PC-3 (cell line): ENCODE measurements around the gene CAMK1D. TPM values are rescaled to one million over a fixed set of nuclear protein-coding genes. Genes with fewer than 3 reads are reported as not detected.

Source experiments
- ATAC-seq: fragments of 200-7000 bp; cut with Tn5 transposase; 2 replicates; pipeline ENCODE4 v1.9.1; 2020; ENCODE audit warnings: mild to moderate bottlenecking, moderate library complexity
- BruUV-seq: library from RNA; stranded (reverse); fragments of 400-500 nt; replicated peaks from 2 replicates; lab custom pipeline; 2021; lab: Mats Ljungman, UMichigan
- CTCF ChIA-PET: fragments of 300-600 bp; sonication (Branson Sonifier 250); formaldehyde crosslinking; loops from one replicate; lab custom pipeline; 2022; ENCODE audit warnings: antibody characterized with exemption; lab: Charles Lee
- POLR2A ChIA-PET: fragments of 300-600 bp; sonication (Branson Sonifier 250); formaldehyde crosslinking; loops from one replicate; lab custom pipeline; 2022; ENCODE audit warnings: antibody characterized with exemption; ENCODE audit not compliant: unreplicated experiment; lab: Charles Lee
- DNase-seq: peaks from one replicate; pipeline ENCODE4 v3.0.0-alpha.2; 2015
- H2AFZ ChIP-seq: fragments of 300-600 bp; sonication (generic); 2 replicates; pipeline ENCODE4 v1.6.0; 2016; ENCODE audit warnings: antibody characterized with exemption, low read length
- H3F3A ChIP-seq: fragments of 300-600 bp; sonication (generic); one replicate; pipeline ENCODE4 v1.6.0; 2017; ENCODE audit warnings: antibody characterized with exemption, low read length, control low read depth, mild to moderate bottlenecking; ENCODE audit not compliant: unreplicated experiment
- H3K27ac ChIP-seq: fragments of 300-600 bp; sonication (generic); 2 replicates; pipeline ENCODE4 v1.5.1; 2016; ENCODE audit warnings: mild to moderate bottlenecking, low read length
- H3K27me3 ChIP-seq: fragments of 300-600 bp; sonication (generic); 2 replicates; pipeline ENCODE4 v1.6.1; 2016; ENCODE audit warnings: low read length, mixed read lengths
- H3K36me3 ChIP-seq: fragments of 300-600 bp; sonication (generic); 2 replicates; pipeline ENCODE4 v1.6.1; 2016; ENCODE audit warnings: low read depth, mixed run types, low read length, mixed read lengths
- H3K4me1 ChIP-seq: fragments of 300-600 bp; sonication (generic); 2 replicates; pipeline ENCODE4 v1.5.1; 2016; ENCODE audit warnings: low read length; ENCODE audit not compliant: insufficient read depth
- H3K4me2 ChIP-seq: fragments of 300-600 bp; sonication (generic); 2 replicates; pipeline ENCODE4 v1.6.0; 2016; ENCODE audit warnings: low read length
- H3K4me3 ChIP-seq: fragments of 300-600 bp; sonication (generic); 2 replicates; pipeline ENCODE4 v1.5.1; 2016; ENCODE audit warnings: mild to moderate bottlenecking, low read length, mixed read lengths
- H3K79me2 ChIP-seq: fragments of 300-600 bp; sonication (generic); 2 replicates; pipeline ENCODE4 v1.6.1; 2017; ENCODE audit warnings: low read length, mixed read lengths
- H3K9ac ChIP-seq: fragments of 300-600 bp; sonication (generic); 2 replicates; pipeline ENCODE4 v1.6.0; 2016; ENCODE audit warnings: mild to moderate bottlenecking, low read length
- H3K9me2 ChIP-seq: fragments of 300-600 bp; sonication (generic); replicated peaks from 2 replicates; pipeline ENCODE4 v1.6.1; 2016; ENCODE audit warnings: mixed run types, low read length, mixed read lengths
- H3K9me3 ChIP-seq: fragments of 300-600 bp; sonication (generic); 2 replicates; pipeline ENCODE4 v1.6.1; 2016; ENCODE audit warnings: low read length, mixed read lengths
- H4K20me1 ChIP-seq: fragments of 300-600 bp; sonication (generic); 2 replicates; pipeline ENCODE4 v1.6.1; 2016; ENCODE audit warnings: low read length, mixed read lengths
- EZH2 ChIP-seq: fragments of 300-600 bp; sonication (generic); IDR thresholded peaks from one replicate; pipeline ENCODE4 v1.6.1; 2017; ENCODE audit warnings: antibody characterized with exemption, mild to moderate bottlenecking, low read length; ENCODE audit not compliant: unreplicated experiment
- EZH2phosphoT487 ChIP-seq: fragments of 300-600 bp; sonication (generic); IDR thresholded peaks from 2 replicates; pipeline ENCODE4 v1.6.1; 2018; ENCODE audit warnings: mild to moderate bottlenecking, antibody characterized with exemption, low read length, borderline replicate concordance
- intact Hi-C: fragments of 100-400 bp; cut with micrococcal nuclease; formaldehyde crosslinking; loops from 2 replicates; pipeline ENCODE4 v1.9.0; 2023
- total RNA-seq: library from RNA; depleted of rRNA; stranded (reverse); fragments of >200 nt; gene quantifications from 2 replicates; pipeline ENCODE4 v1.2.3, GENCODE V29; 2014
- TF ChIP-seq, protein P1 (sequence below): fragments of 300-600 bp; sonication (generic); conservative IDR thresholded peaks from 2 replicates; pipeline ENCODE4 v1.5.1; 2017; ENCODE audit warnings: antibody characterized with exemption, low read depth, mild to moderate bottlenecking, low read length

The CAMK1D gene
- total RNA-seq, 1 experiment from 2014 or later, result 1.3 TPM

- H2AFZ ChIP-seq, result no peak overlapping the region
- no peak overlapping the region for H3K4me3 ChIP-seq
- BruUV-seq, result no TSS peak
- CTCF ChIA-PET, result no interaction called here
- intact Hi-C loops, result no loop called here
- ATAC-seq (no peak), DNase-seq (no peak)
- no peaks in the 10 kb centered on the region for H3K9me3 ChIP-seq
- H3K9ac ChIP-seq, result no peak overlapping the region
- H3K27me3 ChIP-seq, result no peaks in the 10 kb centered on the region
- POLR2A ChIA-PET, result no interaction called here
- H3K36me3 ChIP-seq, result no peaks in the 10 kb centered on the region
- no peaks in the 10 kb centered on the region for H3K9me2 ChIP-seq
- no peaks in the 10 kb centered on the region for H3K4me1 ChIP-seq
- H4K20me1 ChIP-seq, result no peaks in the 10 kb centered on the region
- H3K27ac ChIP-seq, result no peak overlapping the region
- no peaks in the 10 kb centered on the region for H3F3A ChIP-seq
- H3K4me2 ChIP-seq, result no peak overlapping the region
- TF ChIP-seq EZH2, result no peak
- TF ChIP-seq EZH2phosphoT487, result no peak
- TF ChIP-seq, protein P1, sequence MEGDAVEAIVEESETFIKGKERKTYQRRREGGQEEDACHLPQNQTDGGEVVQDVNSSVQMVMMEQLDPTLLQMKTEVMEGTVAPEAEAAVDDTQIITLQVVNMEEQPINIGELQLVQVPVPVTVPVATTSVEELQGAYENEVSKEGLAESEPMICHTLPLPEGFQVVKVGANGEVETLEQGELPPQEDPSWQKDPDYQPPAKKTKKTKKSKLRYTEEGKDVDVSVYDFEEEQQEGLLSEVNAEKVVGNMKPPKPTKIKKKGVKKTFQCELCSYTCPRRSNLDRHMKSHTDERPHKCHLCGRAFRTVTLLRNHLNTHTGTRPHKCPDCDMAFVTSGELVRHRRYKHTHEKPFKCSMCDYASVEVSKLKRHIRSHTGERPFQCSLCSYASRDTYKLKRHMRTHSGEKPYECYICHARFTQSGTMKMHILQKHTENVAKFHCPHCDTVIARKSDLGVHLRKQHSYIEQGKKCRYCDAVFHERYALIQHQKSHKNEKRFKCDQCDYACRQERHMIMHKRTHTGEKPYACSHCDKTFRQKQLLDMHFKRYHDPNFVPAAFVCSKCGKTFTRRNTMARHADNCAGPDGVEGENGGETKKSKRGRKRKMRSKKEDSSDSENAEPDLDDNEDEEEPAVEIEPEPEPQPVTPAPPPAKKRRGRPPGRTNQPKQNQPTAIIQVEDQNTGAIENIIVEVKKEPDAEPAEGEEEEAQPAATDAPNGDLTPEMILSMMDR, result no peak
- no peaks in the 10 kb centered on the region for H3K79me2 ChIP-seq
Observed at GRCh38 chr10:12769323-12770044, 420.1 kb downstream of the CAMK1D start.

GRCh38 chr10:12771981-12772760 lies 422.8 kb downstream of the CAMK1D start:
- POLR2A ChIA-PET, result no interaction called here
- no peak overlapping the region for H3K27ac ChIP-seq
- DNase-seq (no peak), ATAC-seq (no peak)
- no peak overlapping the region for H3K9ac ChIP-seq
- H3K4me1 ChIP-seq, result no peaks in the 10 kb centered on the region
- H3K27me3 ChIP-seq, result no peaks in the 10 kb centered on the region
- H3K36me3 ChIP-seq, result no peaks in the 10 kb centered on the region
- no peak overlapping the region for H3K4me2 ChIP-seq
- no TSS peak for BruUV-seq
- intact Hi-C loops, result no loop called here
- no peak overlapping the region for H3K4me3 ChIP-seq
- H3K9me3 ChIP-seq, result no peaks in the 10 kb centered on the region
- no peaks in the 10 kb centered on the region for H4K20me1 ChIP-seq
- H3K79me2 ChIP-seq, result no peaks in the 10 kb centered on the region
- TF ChIP-seq, protein P1, result no peak
- TF ChIP-seq EZH2 (no peak), EZH2phosphoT487 (no peak)
- CTCF ChIA-PET, result no interaction called here
- no peak overlapping the region for H2AFZ ChIP-seq
- no peaks in the 10 kb centered on the region for H3F3A ChIP-seq
- no peaks in the 10 kb centered on the region for H3K9me2 ChIP-seq
